Peyer's patch (tissue), 4 donors: ENCODE results near the gene UNC5B. TPM values are rescaled to one million over a fixed set of nuclear protein-coding genes. Genes with fewer than 3 reads are reported as not detected.

ENCODE experiments used
- DNase-seq, 3 donors: peaks; one replicate each; pipeline ENCODE4 v3.0.0-alpha.2; 2017 to 2019
- H3K27ac ChIP-seq, 4 donors: fragments of 200-600 bp; sonication (generic); one replicate each; pipeline ENCODE4 v1.5.1; 2016 to 2019
- H3K27me3 ChIP-seq, 2 donors: fragments of 200-600 bp; sonication (generic); one replicate each; pipeline ENCODE4 v1.5.1; 2019
- H3K36me3 ChIP-seq, 3 donors: fragments of 200-600 bp; sonication (generic); one replicate each; pipeline ENCODE4 v1.5.1; 2016 to 2019
- H3K4me1 ChIP-seq, 4 donors: fragments of 200-600 bp; sonication (generic); one replicate each; pipeline ENCODE4 v1.5.1; 2016 to 2019
- H3K4me3 ChIP-seq, 4 donors: fragments of 200-600 bp; sonication (generic); 1 replicate in 3 of 4; 2 replicates in 1 of 4; pipeline ENCODE4 v1.5.1; 2016 to 2019; ENCODE audit warnings: mild to moderate bottlenecking in 1 of 4
- H3K9me3 ChIP-seq, 4 donors: fragments of 200-600 bp; sonication (generic); one replicate each; pipeline ENCODE4 v1.5.1; 2016 to 2019; ENCODE audit warnings: mild to moderate bottlenecking in 1 of 4
- CTCF ChIP-seq, 6 experiments: fragments of 450-650 bp in 4 of 6; fragments of 200-600 bp in 2 of 6; sonication (generic) in 1 of 6; IDR thresholded peaks; one replicate each; pipeline ENCODE4 v1.5.1; 2017 to 2019; ENCODE audit warnings: antibody characterized with exemption in 6 of 6, mild to moderate bottlenecking in 3 of 6, moderate library complexity in 1 of 6
- POLR2A ChIP-seq, 2 donors: fragments of 450-650 bp; IDR thresholded peaks; one replicate each; pipeline ENCODE4 v1.5.1; 2017; ENCODE audit warnings: antibody characterized with exemption in 2 of 2, mild to moderate bottlenecking in 2 of 2, moderate library complexity in 2 of 2
- total RNA-seq, 4 donors: library from RNA; depleted of rRNA; stranded (reverse); fragments of >200 nt; gene quantifications; one replicate each; pipeline ENCODE4 v1.1.0, GENCODE V29; 2016

The UNC5B gene
- total RNA-seq, 4 donors from 2014 or later: 5.0 to 52.5 (median 39.1) TPM

- no peaks in the 10 kb centered on the region for H3K27me3 ChIP-seq
- no peaks in the 10 kb centered on the region for H3K36me3 ChIP-seq
- H3K27ac ChIP-seq: no peak overlapping the region
- H3K4me3 ChIP-seq: no peak overlapping the region
- no peak for TF ChIP-seq CTCF (IDR thresholded peaks at IDR 0.05)
- TF ChIP-seq POLR2A (IDR thresholded peaks at IDR 0.05): no peak
- DNase-seq: no peak
- no peaks in the 10 kb centered on the region for H3K4me1 ChIP-seq
- H3K9me3 ChIP-seq: peaks cover 0 to 6% (median 0%) of the 10 kb centered on the region in 4 donors
These were observed 9.2 kb upstream of the UNC5B start for GRCh38 chr10:71203124-71203523.

- Histone ChIP-seq H3K4me1 (peaks cover 0 to 1% (median 0%) of the 10 kb centered on the region in 4 donors), H3K27ac (no peak overlapping the region), H3K36me3 (no peaks in the 10 kb centered on the region), H3K4me3 (no peak overlapping the region), H3K27me3 (no peaks in the 10 kb centered on the region), H3K9me3 (peaks cover 0 to 4% (median 0%) of the 10 kb centered on the region in 4 donors)
- TF ChIP-seq CTCF (IDR thresholded peaks at IDR 0.05) (no peak), POLR2A (IDR thresholded peaks at IDR 0.05) (no peak)
- no peak for DNase-seq
These were observed 8.7 kb upstream of the UNC5B start for GRCh38 chr10:71203716-71204115.

GRCh38 chr10:71204746-71205145 is 7.6 kb upstream of the UNC5B start:
- TF ChIP-seq CTCF (IDR thresholded peaks at IDR 0.05) (no peak), POLR2A (IDR thresholded peaks at IDR 0.05) (no peak)
- no peak for DNase-seq
- H3K36me3 ChIP-seq: no peaks in the 10 kb centered on the region
- H3K4me3 ChIP-seq: no peak overlapping the region
- H3K27ac ChIP-seq: no peak overlapping the region
- no peaks in the 10 kb centered on the region for H3K9me3 ChIP-seq
- H3K4me1 ChIP-seq: peaks cover 0 to 10% (median 0%) of the 10 kb centered on the region in 4 donors
- H3K27me3 ChIP-seq: no peaks in the 10 kb centered on the region

- no peaks in the 10 kb centered on the region for H3K9me3 ChIP-seq
- TF ChIP-seq POLR2A (IDR thresholded peaks at IDR 0.05): no peak
- TF ChIP-seq CTCF (IDR thresholded peaks at IDR 0.05): no peak
- H3K27ac ChIP-seq: no peak overlapping the region
- H3K4me3 ChIP-seq: no peak overlapping the region
- no peaks in the 10 kb centered on the region for H3K27me3 ChIP-seq
- peaks cover 0 to 10% (median 0%) of the 10 kb centered on the region in 4 donors for H3K4me1 ChIP-seq
- DNase-seq: no peak
- H3K36me3 ChIP-seq: no peaks in the 10 kb centered on the region
These were observed 6.9 kb upstream of the UNC5B start for GRCh38 chr10:71205468-71205867.

GRCh38 chr10:71206911-71207310 is 5.5 kb upstream of the UNC5B start:
- no peaks in the 10 kb centered on the region for H3K36me3 ChIP-seq
- TF ChIP-seq CTCF (IDR thresholded peaks at IDR 0.05) (no peak), POLR2A (IDR thresholded peaks at IDR 0.05) (no peak)
- H3K27me3 ChIP-seq: no peaks in the 10 kb centered on the region
- H3K4me3 ChIP-seq: no peak overlapping the region
- H3K27ac ChIP-seq: no peak overlapping the region
- H3K4me1 ChIP-seq: peaks cover 0 to 12% (median 3%) of the 10 kb centered on the region in 4 donors
- no peak for DNase-seq
- H3K9me3 ChIP-seq: no peaks in the 10 kb centered on the region

GRCh38 chr10:71207578-71207977 is 4.8 kb upstream of the UNC5B start:
- peaks cover 0 to 15% (median 3%) of the 10 kb centered on the region in 4 donors for H3K4me1 ChIP-seq
- H3K27me3 ChIP-seq: no peaks in the 10 kb centered on the region
- no peaks in the 10 kb centered on the region for H3K36me3 ChIP-seq
- TF ChIP-seq POLR2A (IDR thresholded peaks at IDR 0.05) (no peak), CTCF (IDR thresholded peaks at IDR 0.05) (no peak)
- H3K27ac ChIP-seq: no peak overlapping the region
- no peak for DNase-seq
- no peaks in the 10 kb centered on the region for H3K9me3 ChIP-seq
- no peak overlapping the region for H3K4me3 ChIP-seq
